ENCODE measurements around the gene DGCR8.
"Not testable (repeated sequence)": the region's sequence is repeated elsewhere in the genome, so short reads cannot be mapped to it uniquely, and the experiment has no call there.

The DGCR8 gene

DNA sequence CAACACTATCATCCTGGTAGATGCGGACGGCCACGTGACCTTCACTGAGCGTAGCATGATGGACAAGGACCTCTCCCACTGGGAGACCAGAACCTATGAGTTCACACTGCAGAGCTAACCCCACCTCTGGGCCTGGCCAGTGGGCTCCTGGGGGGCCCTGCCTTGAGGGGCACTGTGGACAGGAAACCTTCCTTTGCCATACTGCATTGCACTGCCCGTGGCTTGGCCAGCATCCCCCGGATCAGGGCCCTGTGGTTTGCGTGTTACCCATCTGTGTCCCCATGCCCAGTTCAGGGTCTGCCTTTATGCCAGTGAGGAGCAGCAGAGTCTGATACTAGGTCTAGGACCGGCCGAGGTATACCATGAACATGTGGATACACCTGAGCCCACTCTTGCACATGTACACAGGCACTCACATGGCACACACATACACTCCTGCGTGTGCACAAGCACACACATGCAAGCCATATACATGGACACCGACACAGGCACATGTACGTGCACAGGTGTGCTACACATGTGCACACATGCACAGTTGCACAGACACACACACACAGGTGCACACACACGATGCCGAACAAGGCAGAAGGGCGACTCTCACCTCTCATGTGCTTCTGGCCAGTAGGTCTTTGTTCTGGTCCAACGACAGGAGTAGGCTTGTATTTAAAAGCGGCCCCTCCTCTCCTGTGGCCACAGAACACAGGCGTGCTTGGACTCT lies 15.3 kb upstream of the DGCR8 start:
- Histone ChIP-seq H3K9ac (ENCODE audit: low read length) (no peak overlapping the region), H3K36me3 (ENCODE audit: control insufficient read depth, insufficient read depth, low read length) (peaks cover 5% of the 10 kb centered on the region), H3K9me3 (ENCODE audit: control insufficient read depth, low read length) (no peaks in the 10 kb centered on the region)

DNA sequence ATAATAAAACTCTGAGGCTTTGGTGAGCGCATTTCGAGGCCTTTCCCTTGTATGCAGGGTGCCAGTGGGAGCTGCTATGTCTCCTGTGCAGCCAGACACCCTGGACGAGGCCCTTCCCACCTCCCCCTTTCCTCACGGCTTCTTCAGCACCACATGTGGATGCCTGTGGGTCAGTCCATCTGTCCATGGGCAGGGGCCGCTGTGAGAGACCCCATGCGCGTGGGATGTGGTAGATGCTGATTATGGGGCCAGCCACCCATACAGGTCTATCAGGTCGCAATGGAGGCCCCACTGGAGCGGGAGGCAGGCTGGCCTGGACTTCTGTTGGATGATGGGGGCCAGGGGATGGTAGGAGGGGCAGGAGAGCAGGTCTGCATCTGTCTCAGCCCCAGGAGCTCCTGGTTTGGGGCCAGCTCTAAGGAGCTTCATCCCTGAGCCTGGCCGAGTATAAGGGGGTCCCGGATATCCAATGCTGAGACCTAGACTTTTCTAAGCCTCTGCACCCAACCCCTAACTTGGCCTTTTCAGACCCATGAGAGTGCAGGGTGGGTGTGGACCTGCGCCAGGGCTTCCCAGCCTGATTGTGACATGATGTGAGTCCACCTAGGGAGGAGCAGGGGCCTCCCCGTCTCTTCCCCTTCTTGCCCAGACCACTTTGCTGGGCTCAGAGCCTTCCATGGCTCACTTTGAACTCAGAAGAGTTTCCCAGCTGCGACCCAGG lies 14.0 kb upstream of the DGCR8 start:
- Histone ChIP-seq H3K4me1 (ENCODE audit: control insufficient read depth, insufficient read depth, low read length) (no peaks in the 10 kb centered on the region), H3K9ac (ENCODE audit: low read length) (no peak overlapping the region), H3K36me3 (ENCODE audit: control insufficient read depth, insufficient read depth, low read length) (peaks cover 5% of the 10 kb centered on the region), H3K27me3 (ENCODE audit: control insufficient read depth, insufficient read depth, low read length) (no peaks in the 10 kb centered on the region), H3K4me3 (ENCODE audit: low read length) (no peak overlapping the region), H3K9me3 (ENCODE audit: control insufficient read depth, low read length) (no peaks in the 10 kb centered on the region)

More for the DNA sequence above, 15.3 kb upstream of the DGCR8 start:
- no peaks in the 10 kb centered on the region for H3K27me3 ChIP-seq (ENCODE audit: control insufficient read depth, insufficient read depth, low read length)
- H3K4me1 ChIP-seq (ENCODE audit: control insufficient read depth, insufficient read depth, low read length) = no peaks in the 10 kb centered on the region
- no peak overlapping the region for H3K4me3 ChIP-seq (ENCODE audit: low read length)

DNA sequence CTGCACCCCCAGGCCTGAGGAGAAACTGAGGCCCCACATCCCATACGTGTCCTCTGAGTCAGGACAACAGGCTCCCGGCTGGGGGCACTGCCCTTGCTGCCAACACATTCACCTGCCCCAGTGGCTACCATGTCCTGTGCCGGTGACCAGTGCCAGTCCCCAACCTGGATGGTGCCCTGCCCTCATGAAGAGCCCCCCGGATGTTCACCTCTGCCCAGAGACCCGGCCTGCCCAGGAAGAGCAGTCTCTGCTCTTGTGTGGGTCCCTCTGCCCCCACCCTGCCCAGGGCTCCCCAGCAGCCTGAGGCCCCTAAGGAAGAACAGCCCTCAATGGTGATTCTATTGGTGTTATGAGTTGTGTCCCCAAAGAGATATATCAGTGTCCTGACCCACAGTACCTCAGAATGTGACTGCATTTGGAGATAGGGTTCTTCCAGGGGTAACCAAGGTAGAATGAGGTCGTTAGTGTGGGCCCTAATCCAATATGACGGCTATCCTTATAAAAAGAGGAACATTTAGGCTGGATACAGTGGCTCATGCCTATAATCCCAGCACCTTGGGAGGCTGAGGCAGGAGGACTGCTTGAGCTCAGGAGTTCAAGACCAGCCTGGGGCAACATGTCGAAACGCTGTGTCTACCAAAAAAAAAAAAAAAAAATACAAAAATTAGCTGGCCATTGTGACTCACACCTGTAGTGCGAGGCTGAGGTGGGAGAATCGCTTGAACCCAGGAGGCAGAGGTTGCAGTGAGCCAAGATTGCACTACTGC lies 13.2 kb upstream of the DGCR8 start:
- Histone ChIP-seq H3K9me3 (ENCODE audit: control insufficient read depth, low read length) (no peaks in the 10 kb centered on the region), H3K36me3 (ENCODE audit: control insufficient read depth, insufficient read depth, low read length) (peaks cover 5% of the 10 kb centered on the region), H3K4me3 (ENCODE audit: low read length) (no peak overlapping the region), H3K27me3 (ENCODE audit: control insufficient read depth, insufficient read depth, low read length) (no peaks in the 10 kb centered on the region), H3K9ac (ENCODE audit: low read length) (no peak overlapping the region), H3K4me1 (ENCODE audit: control insufficient read depth, insufficient read depth, low read length) (no peaks in the 10 kb centered on the region)

DNA sequence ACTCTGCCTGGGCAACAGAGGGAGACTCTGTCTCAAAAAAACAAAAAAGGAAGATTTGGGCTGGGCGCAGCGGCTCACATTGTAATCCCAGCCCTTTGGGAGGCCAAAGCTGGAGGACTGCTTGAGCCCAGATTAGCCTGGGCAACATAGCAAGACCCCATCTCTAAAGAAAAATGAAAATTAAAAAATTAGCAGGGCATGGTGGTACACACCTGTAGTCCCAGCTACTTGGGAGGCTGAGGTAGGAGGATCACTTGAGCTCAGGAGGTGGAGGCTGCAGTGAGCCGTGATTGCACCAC lies 12.7 kb upstream of the DGCR8 start:
- H3K9me3 ChIP-seq (ENCODE audit: control insufficient read depth, low read length); H3K36me3 ChIP-seq (ENCODE audit: control insufficient read depth, insufficient read depth, low read length); H3K4me1 ChIP-seq (ENCODE audit: control insufficient read depth, insufficient read depth, low read length); H3K4me3 ChIP-seq (ENCODE audit: low read length); H3K27me3 ChIP-seq (ENCODE audit: control insufficient read depth, insufficient read depth, low read length); H3K9ac ChIP-seq (ENCODE audit: low read length): not testable (repeated sequence)

DNA sequence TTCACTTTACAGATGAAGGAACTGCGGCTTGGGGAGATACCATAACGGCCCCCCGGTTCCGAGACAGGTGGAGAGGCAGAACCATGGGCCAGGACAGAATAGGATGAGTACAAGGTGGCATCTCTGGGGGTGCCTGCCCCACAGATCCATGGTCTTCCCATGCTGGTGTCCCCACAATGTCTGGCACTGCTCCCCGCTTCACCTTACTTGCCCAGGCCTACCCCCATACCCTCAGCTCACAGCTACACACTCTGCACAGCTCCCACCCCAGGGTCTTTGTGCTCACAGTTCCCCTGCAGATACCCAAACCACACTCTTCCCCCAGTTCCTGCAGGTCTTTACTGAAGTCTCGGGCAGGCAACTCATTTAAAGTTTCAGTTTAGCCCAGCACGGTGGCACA lies 11.4 kb upstream of the DGCR8 start:
- Histone ChIP-seq H3K4me1 (ENCODE audit: control insufficient read depth, insufficient read depth, low read length) (no peaks in the 10 kb centered on the region), H3K27me3 (ENCODE audit: control insufficient read depth, insufficient read depth, low read length) (no peaks in the 10 kb centered on the region), H3K9me3 (ENCODE audit: control insufficient read depth, low read length) (no peaks in the 10 kb centered on the region), H3K36me3 (ENCODE audit: control insufficient read depth, insufficient read depth, low read length) (peaks cover 5% of the 10 kb centered on the region), H3K9ac (ENCODE audit: low read length) (no peak overlapping the region), H3K4me3 (ENCODE audit: low read length) (no peak overlapping the region)

DNA sequence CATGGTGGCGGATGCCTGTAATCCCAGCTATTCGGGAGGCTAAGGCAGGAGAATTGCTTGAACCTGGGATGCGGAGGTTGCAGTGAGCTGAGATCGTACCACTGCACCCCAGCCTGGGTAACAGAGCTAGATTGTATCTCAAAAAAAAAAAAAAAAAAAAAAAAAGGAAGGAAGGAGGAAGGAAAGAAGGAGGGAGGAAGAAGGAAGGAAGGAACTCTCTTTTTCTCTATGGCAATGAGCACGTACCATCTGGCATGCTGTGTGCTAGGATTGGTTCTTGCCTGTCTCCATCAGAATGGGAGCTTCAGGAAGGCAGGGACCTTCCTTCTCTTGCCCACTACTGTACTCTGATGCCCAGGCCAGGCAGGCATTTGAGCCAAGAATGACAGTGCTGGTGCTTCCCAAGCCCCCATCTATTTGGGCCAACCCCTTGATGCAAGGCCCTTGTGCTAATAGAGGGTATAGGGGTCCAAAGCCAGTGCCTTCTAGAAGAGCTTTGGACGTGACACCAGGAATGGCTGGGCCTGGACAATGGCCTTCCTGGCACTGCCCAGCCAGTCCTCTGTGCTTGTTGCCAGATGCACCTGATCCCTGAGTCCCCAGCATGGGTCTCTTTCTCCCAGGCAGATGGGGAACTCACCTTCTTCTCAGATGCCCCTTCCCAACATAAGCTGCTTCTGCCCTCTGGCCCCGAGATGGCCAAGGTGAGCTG lies 10.6 kb upstream of the DGCR8 start:
- Histone ChIP-seq H3K4me1 (ENCODE audit: control insufficient read depth, insufficient read depth, low read length) (no peaks in the 10 kb centered on the region), H3K36me3 (ENCODE audit: control insufficient read depth, insufficient read depth, low read length) (peaks cover 5% of the 10 kb centered on the region), H3K9me3 (ENCODE audit: control insufficient read depth, low read length) (no peaks in the 10 kb centered on the region), H3K9ac (ENCODE audit: low read length) (no peak overlapping the region), H3K4me3 (ENCODE audit: low read length) (no peak overlapping the region), H3K27me3 (ENCODE audit: control insufficient read depth, insufficient read depth, low read length) (no peaks in the 10 kb centered on the region)

DNA sequence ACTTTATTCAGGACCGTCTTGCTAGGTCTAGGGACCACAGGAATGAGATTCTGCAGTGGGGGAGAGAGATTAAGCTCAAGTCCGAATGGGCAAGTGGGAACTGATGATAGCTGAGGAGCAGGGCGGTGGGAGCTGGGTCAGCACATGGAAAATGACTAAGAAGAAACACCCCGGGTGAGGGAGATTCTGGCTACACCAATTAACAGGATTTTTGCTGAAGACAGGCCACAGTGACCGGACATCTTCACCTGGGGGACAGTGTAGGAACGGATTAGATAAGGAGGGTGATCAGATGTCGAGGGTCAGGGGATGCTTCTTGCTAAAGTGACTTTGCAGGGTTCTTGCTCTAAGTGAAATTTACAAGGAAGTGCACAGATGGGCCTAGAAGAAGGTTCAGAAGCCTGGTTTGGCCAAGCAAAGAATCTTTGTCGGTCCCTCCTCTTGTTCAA lies 8.5 kb upstream of the DGCR8 start:
- Histone ChIP-seq H3K9me3 (ENCODE audit: control insufficient read depth, low read length) (no peaks in the 10 kb centered on the region), H3K4me1 (ENCODE audit: control insufficient read depth, insufficient read depth, low read length) (no peaks in the 10 kb centered on the region), H3K9ac (ENCODE audit: low read length) (no peak overlapping the region), H3K4me3 (ENCODE audit: low read length) (no peak overlapping the region), H3K27me3 (ENCODE audit: control insufficient read depth, insufficient read depth, low read length) (no peaks in the 10 kb centered on the region), H3K36me3 (ENCODE audit: control insufficient read depth, insufficient read depth, low read length) (no peaks in the 10 kb centered on the region)

DNA sequence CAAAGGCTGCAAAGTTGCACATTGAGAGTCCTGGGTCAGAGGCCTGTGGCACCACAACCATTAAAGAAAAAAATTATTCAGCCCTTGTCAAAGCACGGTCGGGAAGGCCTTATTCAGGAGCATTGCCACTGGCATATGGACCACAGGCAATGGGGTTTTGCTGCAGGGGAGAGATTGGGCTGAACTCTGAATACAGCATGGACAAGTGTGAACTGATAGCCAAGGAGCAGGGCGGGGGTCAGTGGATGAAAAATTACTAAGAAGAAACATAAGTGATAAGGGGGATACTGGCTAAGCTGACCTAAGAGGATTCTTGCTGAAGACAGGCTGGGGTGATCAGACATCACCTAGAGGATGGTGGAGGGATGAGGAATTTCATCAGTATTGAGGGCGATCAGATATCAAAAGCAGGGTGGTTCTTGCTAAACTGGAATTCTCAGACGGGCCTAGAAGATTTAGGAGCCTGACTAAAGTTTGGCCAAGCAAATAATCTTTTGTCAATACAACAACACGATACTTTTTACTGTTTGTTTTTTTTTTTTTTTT lies 3.3 kb upstream of the DGCR8 start:
- Histone ChIP-seq H3K4me3 (ENCODE audit: low read length) (no peak overlapping the region), H3K27me3 (ENCODE audit: control insufficient read depth, insufficient read depth, low read length) (no peaks in the 10 kb centered on the region), H3K9me3 (ENCODE audit: control insufficient read depth, low read length) (no peaks in the 10 kb centered on the region), H3K36me3 (ENCODE audit: control insufficient read depth, insufficient read depth, low read length) (no peaks in the 10 kb centered on the region), H3K4me1 (ENCODE audit: control insufficient read depth, insufficient read depth, low read length) (peaks cover 10% of the 10 kb centered on the region), H3K9ac (ENCODE audit: low read length) (no peak overlapping the region)

DNA sequence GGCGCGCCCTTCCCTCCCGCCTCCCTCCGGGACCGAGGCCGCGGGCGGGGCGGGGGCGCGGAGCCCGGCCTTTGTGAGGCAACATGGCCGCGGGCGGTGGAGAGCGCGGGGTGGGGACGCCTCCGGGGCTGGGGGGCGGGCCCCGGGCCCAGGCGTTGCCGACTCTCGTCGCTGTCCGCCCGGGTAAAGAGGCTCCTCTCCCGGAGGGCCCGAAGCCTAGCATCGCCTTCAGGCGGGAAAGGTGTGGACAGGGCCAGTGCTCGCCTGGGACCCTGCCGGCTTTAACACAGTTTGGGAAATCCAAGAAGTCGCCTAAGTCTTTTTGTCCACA lies 369 bp downstream of the DGCR8 start:
- peak overlapping the region; percentile 88 for H3K9ac ChIP-seq (ENCODE audit: low read length)
- peak overlapping the region; percentile 83 for H3K4me3 ChIP-seq (ENCODE audit: low read length)
- no peaks in the 10 kb centered on the region for H3K36me3 ChIP-seq (ENCODE audit: control insufficient read depth, insufficient read depth, low read length)
- peaks cover 30% of the 10 kb centered on the region for H3K4me1 ChIP-seq (ENCODE audit: control insufficient read depth, insufficient read depth, low read length)
- no peaks in the 10 kb centered on the region for H3K9me3 ChIP-seq (ENCODE audit: control insufficient read depth, low read length)
- H3K27me3 ChIP-seq (ENCODE audit: control insufficient read depth, insufficient read depth, low read length) = no peaks in the 10 kb centered on the region

DNA sequence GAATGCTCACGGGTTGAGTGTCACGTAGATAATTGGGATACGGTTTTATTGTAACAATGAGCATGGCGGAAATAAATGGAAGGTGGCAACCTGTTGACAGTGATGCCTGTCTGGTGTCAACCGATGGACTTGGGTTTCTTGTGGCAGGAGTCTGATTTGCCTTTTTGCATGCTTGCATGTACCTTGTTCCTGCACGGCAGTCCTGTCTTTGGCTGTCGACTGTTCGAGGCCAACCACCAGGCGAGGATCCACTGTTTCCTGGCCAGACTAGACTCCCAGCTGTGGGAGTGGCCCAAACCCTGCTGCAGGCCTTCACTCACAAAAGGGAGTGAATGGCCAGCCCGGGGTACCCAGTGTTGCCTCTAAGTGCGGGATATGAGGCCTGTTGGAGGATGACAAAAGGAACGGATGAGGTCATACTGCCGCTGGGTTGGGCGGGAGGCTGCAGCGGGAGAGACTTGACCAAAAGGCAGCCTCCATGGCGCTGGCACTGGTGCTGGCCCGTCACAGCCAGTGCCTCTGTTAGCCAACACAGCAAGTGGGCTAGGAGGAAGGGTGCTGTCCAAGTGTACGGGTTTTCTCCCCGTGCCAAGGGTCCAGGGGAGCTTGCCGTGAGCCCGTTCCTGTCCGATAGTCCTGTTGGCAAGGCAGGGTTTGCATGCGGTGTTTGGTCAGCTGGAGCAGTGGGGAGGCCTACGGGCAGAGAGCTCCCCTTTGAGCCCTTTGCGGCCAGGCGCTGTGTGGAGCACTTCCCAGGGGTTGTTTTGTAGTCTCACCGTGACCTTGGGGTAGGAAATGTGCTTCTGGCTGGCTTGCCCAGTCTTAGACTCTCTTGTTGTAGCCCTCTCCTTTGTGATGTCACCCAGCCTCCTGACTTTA lies 974 bp downstream of the DGCR8 start:
- Histone ChIP-seq H3K4me3 (ENCODE audit: low read length) (peak overlapping the region; percentile 83), H3K36me3 (ENCODE audit: control insufficient read depth, insufficient read depth, low read length) (no peaks in the 10 kb centered on the region), H3K27me3 (ENCODE audit: control insufficient read depth, insufficient read depth, low read length) (no peaks in the 10 kb centered on the region), H3K9me3 (ENCODE audit: control insufficient read depth, low read length) (no peaks in the 10 kb centered on the region), H3K9ac (ENCODE audit: low read length) (peak overlapping the region; percentile 88), H3K4me1 (ENCODE audit: control insufficient read depth, insufficient read depth, low read length) (peaks cover 30% of the 10 kb centered on the region)
